ENCODE measurements around the gene SLX4IP.

- TF ChIP-seq, protein P1, sequence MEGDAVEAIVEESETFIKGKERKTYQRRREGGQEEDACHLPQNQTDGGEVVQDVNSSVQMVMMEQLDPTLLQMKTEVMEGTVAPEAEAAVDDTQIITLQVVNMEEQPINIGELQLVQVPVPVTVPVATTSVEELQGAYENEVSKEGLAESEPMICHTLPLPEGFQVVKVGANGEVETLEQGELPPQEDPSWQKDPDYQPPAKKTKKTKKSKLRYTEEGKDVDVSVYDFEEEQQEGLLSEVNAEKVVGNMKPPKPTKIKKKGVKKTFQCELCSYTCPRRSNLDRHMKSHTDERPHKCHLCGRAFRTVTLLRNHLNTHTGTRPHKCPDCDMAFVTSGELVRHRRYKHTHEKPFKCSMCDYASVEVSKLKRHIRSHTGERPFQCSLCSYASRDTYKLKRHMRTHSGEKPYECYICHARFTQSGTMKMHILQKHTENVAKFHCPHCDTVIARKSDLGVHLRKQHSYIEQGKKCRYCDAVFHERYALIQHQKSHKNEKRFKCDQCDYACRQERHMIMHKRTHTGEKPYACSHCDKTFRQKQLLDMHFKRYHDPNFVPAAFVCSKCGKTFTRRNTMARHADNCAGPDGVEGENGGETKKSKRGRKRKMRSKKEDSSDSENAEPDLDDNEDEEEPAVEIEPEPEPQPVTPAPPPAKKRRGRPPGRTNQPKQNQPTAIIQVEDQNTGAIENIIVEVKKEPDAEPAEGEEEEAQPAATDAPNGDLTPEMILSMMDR (IDR thresholded peaks at IDR 0.05; ENCODE audit: insufficient read depth, low read depth, low read length): no peak
- TF ChIP-seq EZH2 (IDR thresholded peaks at IDR 0.05; ENCODE audit: insufficient read depth, low read length): no peak
Measured at GRCh38 chr20:10433623-10434466, 1.3 kb upstream of the SLX4IP start, which contains the start of gene MKKS.

Data from astrocyte (in vitro differentiated cells and primary cell).